ENCODE data around the gene ABCG4. TPM values are rescaled to one million over a fixed set of nuclear protein-coding genes. Genes with fewer than 3 reads are reported as not detected.

ABCG4 gene
- total and polyA plus RNA-seq, 9 of the 15 experiments (the other 6 are each of a cell fraction or from before 2014, with no cell fraction given) = 0.03 to 0.11 (median 0.07) TPM; not detected in 4

- TF ChIP-seq ZNF124 (CRISPR knock-in tag; IDR thresholded peaks at IDR 0.05) (no peak), NFIC (IDR thresholded peaks at IDR 0.05) (peak; percentile 97), DACH1 (IDR thresholded peaks at IDR 0.05; ENCODE audit: partially characterized antibody) (peak; percentile 6), CBFA2T3 (IDR thresholded peaks at IDR 0.05) (peak; percentile 31; the same call in 1 of the 2 replicates), ZNF589 (CRISPR knock-in tag; IDR thresholded peaks at IDR 0.05; ENCODE audit: low read depth) (peak; percentile 37; the same call in 1 of the 2 replicates), CTBP1 (IDR thresholded peaks at IDR 0.05; ENCODE audit: borderline replicate concordance) (peak; percentile 79; the same call in 1 of the 2 replicates), RB1 (IDR thresholded peaks at IDR 0.05; ENCODE audit: low read depth) (peak; percentile 55; the same call in 1 of the 2 replicates), NR4A1 (CRISPR knock-in tag; IDR thresholded peaks at IDR 0.05) (peak; percentile 72; the same call in 1 of the 2 replicates), NR4A1 (tag; IDR thresholded peaks at IDR 0.05) (peak; percentile 51; the same call in 1 of the 2 replicates), NONO (IDR thresholded peaks at IDR 0.05; ENCODE audit: low read depth in 2 of 2, low read length in 1 of 2) (0 out of 4 replicates have a peak, but pooled peaks have one; percentile 4 to 40), ZNF165 (CRISPR knock-in tag; IDR thresholded peaks at IDR 0.05; ENCODE audit: borderline replicate concordance) (no peak), PHF21A (IDR thresholded peaks at IDR 0.05; ENCODE audit: borderline replicate concordance, low read depth) (no peak), CREB1 (IDR thresholded peaks at IDR 0.05) (no peak; the same call in 1 of the 2 replicates), CREB1 (CRISPR knock-in tag; IDR thresholded peaks at IDR 0.05) (peak; percentile 20; the same call in 1 of the 2 replicates), JUND (IDR thresholded peaks at IDR 0.05; ENCODE audit: borderline replicate concordance, low read depth, low read length) (peak; percentile 5; the same call in 1 of the 2 replicates), JUND (tag; IDR thresholded peaks at IDR 0.05; ENCODE audit: borderline replicate concordance, low read depth, low read length) (peak; percentile 42; the same call in 2 of the 3 replicates), ERF (CRISPR knock-in tag; IDR thresholded peaks at IDR 0.05) (no peak), ESRRA (IDR thresholded peaks at IDR 0.05; ENCODE audit: borderline replicate concordance, low read depth) (peak; percentile 42; the same call in 1 of the 2 replicates), PHF8 (IDR thresholded peaks at IDR 0.05; ENCODE audit: borderline replicate concordance, low read length) (peak; percentile 63; the same call in 1 of the 2 replicates), NFE2L1 (tag; IDR thresholded peaks at IDR 0.05; ENCODE audit: borderline replicate concordance, low read depth) (no peak), NBN (IDR thresholded peaks at IDR 0.05; ENCODE audit: low read depth) (peak; percentile 91), SAFB2 (IDR thresholded peaks at IDR 0.05; ENCODE audit: borderline replicate concordance, low read depth, low read length, severe bottlenecking) (no peak)
- TF ChIP-seq, protein P1, sequence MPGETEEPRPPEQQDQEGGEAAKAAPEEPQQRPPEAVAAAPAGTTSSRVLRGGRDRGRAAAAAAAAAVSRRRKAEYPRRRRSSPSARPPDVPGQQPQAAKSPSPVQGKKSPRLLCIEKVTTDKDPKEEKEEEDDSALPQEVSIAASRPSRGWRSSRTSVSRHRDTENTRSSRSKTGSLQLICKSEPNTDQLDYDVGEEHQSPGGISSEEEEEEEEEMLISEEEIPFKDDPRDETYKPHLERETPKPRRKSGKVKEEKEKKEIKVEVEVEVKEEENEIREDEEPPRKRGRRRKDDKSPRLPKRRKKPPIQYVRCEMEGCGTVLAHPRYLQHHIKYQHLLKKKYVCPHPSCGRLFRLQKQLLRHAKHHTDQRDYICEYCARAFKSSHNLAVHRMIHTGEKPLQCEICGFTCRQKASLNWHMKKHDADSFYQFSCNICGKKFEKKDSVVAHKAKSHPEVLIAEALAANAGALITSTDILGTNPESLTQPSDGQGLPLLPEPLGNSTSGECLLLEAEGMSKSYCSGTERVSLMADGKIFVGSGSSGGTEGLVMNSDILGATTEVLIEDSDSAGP (CRISPR knock-in tag; IDR thresholded peaks at IDR 0.05) = peak; percentile 97
Measured at GRCh38 chr11:119106564-119107537, 42.0 kb upstream of the ABCG4 start, which contains the start of gene C2CD2L (continued).
